ENCODE measurements around the gene CEP120. TPM values are rescaled to one million over a fixed set of nuclear protein-coding genes. Genes with fewer than 3 reads are reported as not detected.
A peak's percentile ranks its signal among the peaks of the same experiment; 100 is the strongest.
"Not testable (repeated sequence)": the region's sequence is repeated elsewhere in the genome, so short reads cannot be mapped to it uniquely, and the experiment has no call there.

Gene CEP120
- total RNA-seq, 4 donors from 2014 or later, result 11.3 to 35.0 (median 15.7) TPM

DNA sequence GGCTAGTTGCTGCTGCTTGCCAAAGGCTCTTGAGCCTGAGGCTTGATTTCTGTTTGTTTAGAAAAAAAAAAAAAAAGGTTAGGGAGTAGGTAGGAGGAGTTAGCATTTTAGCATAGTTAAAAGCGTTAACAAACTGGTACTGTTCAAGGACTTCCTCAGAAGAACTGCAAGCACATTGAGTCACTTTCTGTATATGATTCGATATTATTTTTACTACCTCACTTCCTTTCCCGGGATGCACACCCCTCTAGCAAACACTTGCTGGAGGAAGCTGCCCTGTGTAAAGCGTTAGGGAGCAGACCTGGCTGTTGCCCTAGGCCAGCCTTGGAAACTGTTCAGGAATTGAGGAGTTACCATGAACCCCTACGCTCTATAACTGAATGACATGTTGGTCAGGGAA, 15.7 kb upstream of the CEP120 start:
- ATAC-seq (ENCODE audit: low FRiP score) (no peak), DNase-seq (ENCODE audit: low spot score) (no peak)
- TF ChIP-seq, protein P1, sequence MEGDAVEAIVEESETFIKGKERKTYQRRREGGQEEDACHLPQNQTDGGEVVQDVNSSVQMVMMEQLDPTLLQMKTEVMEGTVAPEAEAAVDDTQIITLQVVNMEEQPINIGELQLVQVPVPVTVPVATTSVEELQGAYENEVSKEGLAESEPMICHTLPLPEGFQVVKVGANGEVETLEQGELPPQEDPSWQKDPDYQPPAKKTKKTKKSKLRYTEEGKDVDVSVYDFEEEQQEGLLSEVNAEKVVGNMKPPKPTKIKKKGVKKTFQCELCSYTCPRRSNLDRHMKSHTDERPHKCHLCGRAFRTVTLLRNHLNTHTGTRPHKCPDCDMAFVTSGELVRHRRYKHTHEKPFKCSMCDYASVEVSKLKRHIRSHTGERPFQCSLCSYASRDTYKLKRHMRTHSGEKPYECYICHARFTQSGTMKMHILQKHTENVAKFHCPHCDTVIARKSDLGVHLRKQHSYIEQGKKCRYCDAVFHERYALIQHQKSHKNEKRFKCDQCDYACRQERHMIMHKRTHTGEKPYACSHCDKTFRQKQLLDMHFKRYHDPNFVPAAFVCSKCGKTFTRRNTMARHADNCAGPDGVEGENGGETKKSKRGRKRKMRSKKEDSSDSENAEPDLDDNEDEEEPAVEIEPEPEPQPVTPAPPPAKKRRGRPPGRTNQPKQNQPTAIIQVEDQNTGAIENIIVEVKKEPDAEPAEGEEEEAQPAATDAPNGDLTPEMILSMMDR (IDR thresholded peaks at IDR 0.05), result no peak

DNA sequence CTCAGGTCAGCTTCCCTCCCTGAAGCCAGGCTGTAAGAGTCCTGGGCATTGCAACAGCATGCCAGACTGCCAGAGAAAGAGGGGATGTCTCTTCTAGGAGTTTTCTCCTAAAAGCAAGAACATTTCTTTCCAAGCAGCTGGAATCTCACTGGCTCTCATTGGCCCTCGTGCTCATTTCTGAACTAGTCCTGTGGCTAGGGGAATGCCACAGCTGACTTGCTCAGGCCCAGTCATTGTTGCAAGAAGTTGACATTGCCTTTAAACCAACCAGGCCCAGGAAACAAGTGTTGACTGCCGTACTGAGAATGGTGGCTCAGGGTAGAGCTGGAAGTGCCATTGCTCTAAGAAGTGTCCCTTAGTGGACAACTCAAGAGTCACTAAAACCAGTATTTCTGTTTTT, 15.0 kb upstream of the CEP120 start:
- TF ChIP-seq, protein P1 (IDR thresholded peaks at IDR 0.05), result no peak
- ATAC-seq (ENCODE audit: low FRiP score) (no peak), DNase-seq (ENCODE audit: low spot score) (no peak)

DNA sequence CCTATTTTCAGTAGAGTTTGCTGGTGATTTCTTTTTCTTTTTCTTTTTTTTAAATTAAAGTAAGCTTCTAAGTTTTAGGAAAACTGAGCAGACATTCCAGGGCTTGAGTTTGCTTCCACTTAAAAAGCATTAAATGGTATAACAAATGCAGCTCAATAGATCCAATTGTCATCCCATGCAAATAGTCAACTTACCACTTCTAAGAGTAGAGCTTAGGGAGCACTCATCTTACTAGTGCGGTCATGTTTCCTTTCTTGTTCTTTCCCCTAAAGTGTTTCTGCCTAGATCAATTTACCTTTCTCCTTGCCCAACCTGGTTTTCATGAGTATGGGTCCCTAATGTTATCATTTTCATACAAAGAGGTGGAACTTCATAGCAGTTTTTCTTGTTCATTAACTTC, 13.0 kb upstream of the CEP120 start:
- ATAC-seq (ENCODE audit: low FRiP score) (no peak), DNase-seq (ENCODE audit: low spot score) (no peak)
- TF ChIP-seq, protein P1 (IDR thresholded peaks at IDR 0.05), result no peak

DNA sequence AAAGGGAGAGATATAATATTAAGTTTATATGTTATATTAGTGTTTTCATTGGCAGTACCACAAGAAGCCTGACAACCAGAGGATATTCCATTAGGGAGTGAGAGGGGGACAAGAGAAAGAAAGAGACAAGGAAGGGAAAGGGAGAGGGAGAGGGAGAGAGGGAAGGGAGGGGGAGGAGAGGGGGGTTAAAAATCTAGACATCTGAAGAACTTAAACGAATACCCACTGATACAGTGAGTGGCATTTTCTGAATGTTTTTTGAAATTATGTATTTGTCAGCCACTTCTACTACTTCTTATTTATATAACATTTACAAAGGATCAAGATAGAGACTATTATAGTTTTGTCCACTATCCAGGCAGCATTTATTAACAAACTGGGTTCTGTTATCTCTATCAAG, 11.6 kb upstream of the CEP120 start:
- DNase-seq (ENCODE audit: low spot score) (no peak), ATAC-seq (ENCODE audit: low FRiP score) (no peak)
- TF ChIP-seq, protein P1 (IDR thresholded peaks at IDR 0.05), result no peak

DNA sequence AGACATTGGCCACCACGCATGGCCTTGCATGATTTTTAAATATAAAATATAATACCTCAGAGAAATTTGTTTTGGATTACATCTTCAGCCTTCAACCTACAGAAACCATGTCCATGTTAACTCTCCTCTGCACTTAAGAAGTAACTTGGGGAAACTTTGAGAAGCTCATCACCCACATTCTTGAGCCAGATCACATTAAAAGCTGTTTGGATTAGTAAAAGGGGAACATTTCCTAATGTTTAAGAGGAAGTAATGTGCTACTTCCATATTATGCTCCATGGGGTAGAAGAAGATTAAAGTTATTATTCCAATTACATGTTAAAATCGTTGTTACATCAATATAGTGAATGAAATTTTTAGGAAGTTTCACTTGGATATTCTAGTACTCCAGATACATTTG, 10.4 kb upstream of the CEP120 start:
- ATAC-seq (ENCODE audit: low FRiP score), result no peak
- TF ChIP-seq, protein P1 (IDR thresholded peaks at IDR 0.05), result no peak
- no peak for DNase-seq (ENCODE audit: low spot score)

DNA sequence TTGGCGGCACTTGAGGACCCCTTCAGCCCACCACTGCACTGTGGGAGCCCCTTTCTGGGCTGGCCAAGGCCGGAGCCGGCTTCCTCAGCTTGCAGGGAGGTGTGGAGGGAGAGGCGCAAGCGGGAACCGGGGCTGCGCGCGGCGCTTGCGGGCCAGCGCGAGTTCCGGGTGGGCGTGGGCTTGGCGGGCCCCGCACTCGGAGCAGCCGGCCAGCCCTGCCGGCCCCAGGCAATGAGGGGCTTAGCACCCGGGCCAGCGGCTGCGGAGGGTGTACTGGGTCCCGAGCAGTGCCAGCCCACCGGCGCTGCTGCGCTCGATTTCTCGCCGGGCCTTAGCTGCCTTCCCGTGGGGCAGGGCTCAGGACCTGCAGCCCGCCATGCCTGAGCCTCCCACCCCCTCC, 7.2 kb upstream of the CEP120 start:
- ATAC-seq (ENCODE audit: low FRiP score); DNase-seq (ENCODE audit: low spot score): not testable (repeated sequence)

GRCh38 chr5:123429993-123430392, 6.8 kb upstream of the CEP120 start:
- DNase-seq (ENCODE audit: low spot score), result no peak
- peak; percentile 75 for ATAC-seq (ENCODE audit: low FRiP score)
- TF ChIP-seq, protein P1 (IDR thresholded peaks at IDR 0.05), result no peak
